ENCODE measurements around the gene C10orf105.
A peak's percentile ranks its signal among the peaks of the same experiment; 100 is the strongest.

The C10orf105 gene

DNA sequence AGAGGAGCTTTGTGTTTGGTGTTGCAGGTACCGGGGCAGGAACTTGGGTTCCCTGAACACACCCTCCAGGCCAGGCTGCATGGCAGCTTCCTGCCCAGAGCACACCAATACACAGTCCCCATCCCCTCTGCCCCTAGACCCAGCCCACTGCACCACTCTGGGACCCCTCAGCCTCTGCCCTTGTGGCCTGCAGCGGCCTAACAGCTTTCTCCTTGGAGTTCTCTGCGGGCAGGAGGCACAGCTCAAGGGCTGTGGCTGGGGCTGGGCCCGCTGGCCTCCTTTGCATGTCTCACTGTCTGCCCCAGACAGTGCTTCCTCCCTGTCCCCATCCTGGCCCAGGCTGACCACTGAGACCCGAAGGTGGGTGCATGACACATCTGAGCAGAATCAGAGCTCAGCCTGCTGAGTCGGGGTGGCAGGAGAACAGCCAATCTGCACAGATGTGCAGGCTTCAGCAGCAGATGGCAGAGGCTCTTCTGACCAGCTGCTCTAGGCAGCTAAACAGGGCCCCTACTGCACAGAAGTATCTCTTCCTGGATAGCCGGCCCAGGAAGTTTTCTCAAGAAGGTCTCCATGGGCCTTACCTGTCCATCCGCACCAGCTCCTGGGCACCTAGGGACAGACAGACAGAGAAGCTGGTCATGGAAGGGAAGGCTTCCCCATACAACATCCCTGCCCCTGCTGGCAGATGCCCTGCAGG is 33.0 kb upstream of the C10orf105 start:
- DNase-seq: no peak

- DNase-seq: no peak
Observed at GRCh38 chr10:71751515-71752224, 32.1 kb upstream of the C10orf105 start.

DNA sequence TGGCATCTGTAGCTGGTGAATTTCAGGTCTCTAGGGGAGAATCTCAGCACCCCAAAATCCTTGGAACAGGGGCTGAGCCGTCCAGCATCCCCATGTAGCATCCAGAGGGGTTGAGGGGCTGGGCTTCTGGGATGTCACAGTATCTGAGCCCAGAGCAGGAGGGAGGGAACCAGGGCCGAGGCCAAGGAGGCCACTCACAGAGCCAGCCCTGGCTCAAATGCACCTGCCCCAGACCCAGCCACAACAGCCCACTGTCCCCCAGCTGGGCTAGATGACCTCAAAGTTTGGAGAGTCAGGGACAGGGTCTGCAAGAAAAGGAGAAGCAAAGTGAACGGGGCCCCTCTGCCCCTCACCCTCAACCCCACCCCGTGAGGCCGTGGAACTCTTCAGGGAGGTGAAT is 31.4 kb upstream of the C10orf105 start:
- DNase-seq: no peak

DNA sequence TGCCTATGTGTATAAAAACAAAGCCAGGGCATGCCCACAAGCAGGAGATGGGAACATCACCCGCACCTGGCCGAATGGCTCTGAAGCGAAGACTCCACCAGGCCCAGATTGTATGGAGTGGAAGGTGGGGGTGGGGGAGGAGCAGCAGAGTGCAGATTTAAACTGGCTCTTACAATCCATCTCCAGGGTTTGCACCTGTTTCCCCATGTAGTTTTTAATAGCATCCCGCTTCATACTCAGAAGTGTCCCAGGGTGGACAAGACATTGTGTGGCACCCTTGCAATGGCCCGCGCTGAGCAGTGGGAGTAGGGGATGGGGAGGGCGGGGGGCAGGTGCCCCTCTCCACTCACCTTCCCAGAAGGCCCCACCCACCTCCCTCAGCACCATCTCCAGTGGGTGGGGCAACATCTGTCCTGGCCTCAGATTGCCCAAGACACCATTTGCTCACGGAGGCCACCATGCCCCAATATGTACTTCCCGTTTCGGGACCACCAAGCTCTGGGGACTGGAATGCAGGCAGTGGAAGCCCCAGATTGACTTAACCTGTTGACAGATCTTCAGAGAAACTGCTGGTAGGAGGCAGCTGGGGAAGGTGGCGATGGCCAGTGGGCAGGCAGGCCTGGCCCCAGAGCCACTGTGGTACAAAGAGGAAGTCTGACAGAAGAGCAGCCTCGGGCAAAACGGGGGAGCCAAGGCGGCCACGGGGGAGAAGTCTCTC is 30.7 kb upstream of the C10orf105 start:
- DNase-seq: no peak

GRCh38 chr10:71749396-71749795 is 29.8 kb upstream of the C10orf105 start:
- no peak for DNase-seq

DNA sequence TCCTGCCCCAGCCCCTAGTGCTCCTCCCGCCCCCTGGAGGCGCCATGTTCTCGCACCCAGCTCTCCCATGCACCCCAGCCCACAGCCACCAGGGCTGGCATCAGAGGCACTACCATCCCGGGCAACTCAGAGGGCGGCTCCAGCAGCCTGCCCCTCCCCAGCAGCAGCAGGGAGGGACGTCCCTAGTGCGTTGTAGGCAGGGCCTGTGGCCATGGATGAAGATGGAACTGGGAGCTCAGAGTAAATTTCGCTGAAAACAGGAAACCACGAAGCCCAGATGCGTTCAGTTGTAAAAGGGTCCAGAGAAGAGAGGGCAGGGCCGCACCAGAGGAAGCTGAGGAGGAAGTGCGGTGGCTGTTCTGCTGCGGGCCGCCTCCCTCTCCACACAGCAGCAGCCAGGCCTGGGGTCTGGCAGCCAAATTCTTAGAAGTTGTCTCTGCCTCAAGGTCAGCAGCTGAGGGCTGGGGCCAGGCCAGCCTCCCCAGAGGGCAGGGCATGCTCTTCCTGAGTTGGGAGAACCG is 29.2 kb upstream of the C10orf105 start:
- peak in 28 of 58 donors; percentile 21 to 77 (median 50) for DNase-seq

- peak in 4 of 58 donors; percentile 16 to 41 (median 27) for DNase-seq
Observed at GRCh38 chr10:71747551-71748523, 28.3 kb upstream of the C10orf105 start.

DNA sequence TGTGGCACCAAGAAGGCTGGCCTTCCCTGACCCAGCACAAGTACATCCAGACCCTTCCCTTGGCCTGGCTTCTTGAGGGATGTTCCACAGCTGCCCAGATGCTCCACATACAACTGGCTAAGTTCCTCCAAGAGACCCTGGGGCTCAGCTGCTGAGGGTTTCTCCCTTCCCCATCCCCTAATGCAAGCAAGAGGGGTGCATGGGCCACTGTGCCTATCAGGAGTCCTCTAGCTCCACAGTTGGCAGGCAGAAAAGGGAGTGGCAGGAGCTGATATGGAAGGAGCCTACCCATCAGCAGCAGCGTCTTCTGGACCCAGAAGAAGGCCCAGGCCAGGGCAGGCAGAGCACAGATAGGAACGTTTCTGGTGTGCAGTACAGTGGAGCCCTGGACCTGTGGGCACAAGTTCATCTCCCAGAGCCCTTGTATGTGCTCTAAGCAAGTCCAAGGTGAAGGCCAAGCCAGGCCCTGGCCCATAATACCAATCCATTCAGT is 27.5 kb upstream of the C10orf105 start:
- no peak for DNase-seq

DNA sequence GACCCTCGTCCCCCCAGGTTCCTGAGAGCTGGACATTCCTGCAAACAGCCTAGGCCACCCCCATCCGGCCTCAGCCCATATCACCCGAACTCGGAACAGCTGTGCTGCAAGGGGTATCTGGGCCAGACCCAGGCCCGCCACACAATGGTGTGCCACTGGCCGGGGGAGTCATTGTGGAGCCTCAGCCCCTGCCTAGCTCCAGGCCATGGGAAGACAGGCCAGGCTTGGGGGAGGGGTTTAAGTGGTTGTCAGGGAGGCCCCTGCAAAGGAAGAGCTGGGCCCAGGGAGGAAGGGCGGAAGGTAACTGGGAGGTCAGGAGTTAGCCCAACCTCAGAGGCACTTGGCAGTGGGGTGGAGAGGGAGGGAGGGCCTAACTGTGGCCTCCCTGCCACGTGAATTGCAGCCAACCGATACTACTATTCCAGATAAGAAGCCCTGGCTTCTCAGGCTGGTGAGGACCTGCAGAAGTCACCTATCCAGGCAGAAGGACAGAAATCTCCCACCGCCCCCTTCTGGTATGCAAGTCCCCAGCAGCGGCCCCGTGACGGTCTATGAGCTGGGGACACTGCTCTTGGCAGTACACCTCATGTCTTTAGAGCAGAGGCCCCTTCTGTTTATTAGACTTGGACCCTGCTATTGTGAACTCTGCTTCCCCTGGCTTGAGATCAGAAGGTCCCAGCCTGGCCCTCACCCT is 26.9 kb upstream of the C10orf105 start:
- DNase-seq: no peak

DNA sequence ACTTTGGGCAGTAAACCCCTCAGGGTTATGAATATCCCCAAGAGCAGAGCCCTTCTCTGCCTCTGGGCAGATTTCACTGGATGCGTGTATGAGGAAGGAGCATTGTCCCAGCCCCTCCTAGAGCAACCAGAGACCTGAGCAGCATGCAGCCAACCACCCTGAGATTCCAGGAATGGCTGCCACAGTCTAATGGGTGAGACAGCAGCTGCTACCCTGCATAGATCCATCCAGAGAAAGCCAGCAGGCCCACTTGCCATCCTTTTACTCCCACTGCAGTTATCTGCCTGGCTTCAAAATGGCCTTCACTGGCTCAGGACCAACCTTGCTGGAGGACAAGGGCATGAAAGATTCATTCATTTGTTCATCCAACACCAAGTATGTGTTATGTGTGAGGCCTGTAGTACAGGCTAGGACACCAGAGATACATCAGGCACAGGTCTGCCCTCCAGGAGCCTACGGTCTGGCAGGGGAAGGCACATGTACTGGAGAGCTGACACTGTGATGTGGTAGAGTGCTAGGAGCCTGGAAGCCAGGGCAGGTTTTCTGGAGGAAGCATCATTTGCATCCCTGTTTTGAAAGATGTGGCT is 26.2 kb upstream of the C10orf105 start:
- no peak for DNase-seq

DNA sequence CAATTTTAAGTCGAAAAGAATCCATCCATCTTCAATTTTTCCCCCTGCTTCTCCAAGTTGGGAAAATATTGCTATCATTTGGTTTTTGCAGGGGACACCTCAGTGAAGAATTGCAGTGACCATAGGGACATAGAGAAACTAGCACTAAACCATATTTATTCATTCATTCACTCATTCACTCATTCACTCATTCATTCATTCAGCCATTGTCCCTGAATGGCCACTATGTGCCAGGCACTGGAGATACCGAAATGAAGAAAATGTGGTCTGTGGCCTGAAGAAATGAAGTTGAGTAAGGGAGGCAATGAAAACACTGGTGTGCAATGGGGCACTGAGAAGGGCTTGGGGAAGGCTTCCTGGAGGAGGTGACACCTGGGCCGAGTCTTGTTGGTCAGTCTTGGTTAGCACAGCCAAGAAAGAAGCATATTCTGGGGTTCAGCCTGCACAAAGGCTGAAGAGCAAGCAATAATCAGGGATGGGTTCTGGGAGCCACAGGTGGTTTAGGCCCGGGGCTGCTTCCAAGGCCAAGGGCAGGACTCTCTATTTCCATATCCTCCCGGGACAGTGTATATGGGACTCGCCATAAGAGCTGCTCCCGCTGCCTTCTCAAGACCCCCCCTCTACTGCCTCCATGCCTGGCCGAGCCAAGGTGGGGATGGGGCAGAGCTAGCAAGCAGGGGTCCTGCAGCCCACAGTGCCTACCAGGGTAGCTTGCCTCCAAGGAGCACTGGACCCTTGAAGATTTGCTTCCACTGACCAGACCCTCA is 25.5 kb upstream of the C10orf105 start:
- no peak for DNase-seq

GRCh38 chr10:71743866-71744265 is 24.3 kb upstream of the C10orf105 start:
- no peak for DNase-seq

DNA sequence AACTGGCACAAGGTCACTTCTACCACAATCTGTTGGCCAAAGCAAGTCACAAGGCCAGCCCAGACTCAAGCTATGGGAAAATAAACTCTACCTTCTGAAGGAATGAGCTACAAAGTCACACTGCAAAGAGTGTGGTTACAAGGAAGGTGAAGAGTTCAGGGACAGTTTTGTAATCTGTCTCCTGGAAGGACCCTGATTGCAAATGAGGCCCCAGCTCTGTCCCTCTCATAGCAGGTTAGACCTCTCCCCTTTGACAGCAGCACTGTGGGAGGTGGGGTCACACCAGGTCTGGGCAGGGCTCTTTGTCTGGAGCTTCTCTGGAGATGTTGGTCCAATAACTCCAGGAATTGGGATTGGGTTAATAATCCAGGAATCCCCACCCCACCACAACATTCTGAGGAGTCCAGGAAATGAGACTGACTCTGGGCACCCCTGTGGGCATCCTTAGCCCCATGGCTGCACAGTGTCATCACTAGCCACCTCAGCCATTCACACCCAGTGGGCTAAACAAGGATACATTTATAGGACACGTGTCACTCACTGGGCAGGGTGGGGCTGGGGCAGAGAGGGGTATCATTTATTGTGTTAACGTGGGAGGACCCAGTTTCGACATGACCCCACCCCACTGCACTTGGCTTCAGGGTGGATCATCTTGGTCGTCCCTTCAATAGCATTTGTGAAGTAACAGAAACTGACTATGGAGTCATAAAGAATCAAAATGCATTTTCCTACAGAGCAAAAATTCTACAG is 23.7 kb upstream of the C10orf105 start:
- DNase-seq: no peak

- no peak for DNase-seq
Observed at GRCh38 chr10:71742301-71743088, 22.9 kb upstream of the C10orf105 start.

- DNase-seq: no peak
Observed at GRCh38 chr10:71741671-71742070, 22.1 kb upstream of the C10orf105 start.

DNA sequence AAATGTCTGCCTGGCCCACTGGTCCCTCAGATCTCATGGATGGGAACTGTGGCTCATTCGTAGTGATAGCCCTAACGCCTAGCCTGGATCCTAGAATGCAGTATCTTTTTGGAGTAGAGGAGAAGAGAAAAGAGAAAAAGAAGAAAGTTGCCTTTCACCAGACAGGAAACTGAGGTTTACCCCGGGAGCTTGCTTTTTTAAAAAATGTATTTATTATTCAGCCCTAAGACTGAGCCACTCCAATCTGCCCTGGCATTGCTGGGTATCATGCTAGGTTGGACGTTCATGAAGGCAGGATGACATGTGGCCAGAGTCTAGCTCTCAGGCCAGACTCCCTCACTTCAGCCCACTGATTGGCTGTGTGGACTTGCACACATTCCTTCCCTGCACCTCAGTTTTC is 21.5 kb upstream of the C10orf105 start:
- DNase-seq: no peak

- DNase-seq: peak in 6 of 58 donors; percentile 13 to 49 (median 22)
Observed at GRCh38 chr10:71740069-71740653, 20.6 kb upstream of the C10orf105 start.

Measured in anterior cingulate cortex (tissue), 58 donors.